Measurements from ENCODE around the gene CDK19. TPM values are rescaled to one million over a fixed set of nuclear protein-coding genes. Genes with fewer than 3 reads are reported as not detected.

The CDK19 gene
- total and polyA plus RNA-seq, 2 of the 13 experiments (the other 11 are each of a cell fraction or from before 2014, with no cell fraction given), result 13.4 to 27.0 TPM

- TF ChIP-seq RERE (CRISPR knock-in tag; IDR thresholded peaks at IDR 0.05; ENCODE audit: low read depth) (peak; percentile 98), POGZ (CRISPR knock-in tag; IDR thresholded peaks at IDR 0.05) (peak; percentile 74), STAG1 (CRISPR knock-in tag; IDR thresholded peaks at IDR 0.05) (no peak), ZNF430 (CRISPR knock-in tag; IDR thresholded peaks at IDR 0.05) (no peak), DRAP1 (CRISPR knock-in tag; IDR thresholded peaks at IDR 0.05) (no peak), HNRNPLL (IDR thresholded peaks at IDR 0.05; ENCODE audit: low read depth, low read length, poor library complexity, severe bottlenecking) (no peak), KDM1A (CRISPR knock-in tag; IDR thresholded peaks at IDR 0.05) (no peak), TARDBP (CRISPR knock-in tag; IDR thresholded peaks at IDR 0.05) (peak; percentile 93), ZNF512 (CRISPR knock-in tag; IDR thresholded peaks at IDR 0.05) (no peak), ZBTB49 (CRISPR knock-in tag; IDR thresholded peaks at IDR 0.05; ENCODE audit: borderline replicate concordance) (no peak), ZNF713 (CRISPR knock-in tag; IDR thresholded peaks at IDR 0.05) (no peak), ZNF503 (CRISPR knock-in tag; IDR thresholded peaks at IDR 0.05) (peak; percentile 98), ZNF790 (CRISPR knock-in tag; IDR thresholded peaks at IDR 0.05; ENCODE audit: borderline replicate concordance) (no peak), CCAR2 (optimal IDR thresholded peaks at IDR 0.05; ENCODE audit: low read depth, low read length) (no peak), ZSCAN9 (CRISPR knock-in tag; IDR thresholded peaks at IDR 0.05; ENCODE audit: borderline replicate concordance) (peak; percentile 77; the same call in 1 of the 2 replicates), NFIC (IDR thresholded peaks at IDR 0.05; ENCODE audit: low read length) (peak; percentile 97), RFXANK (CRISPR knock-in tag; IDR thresholded peaks at IDR 0.05) (no peak), REL (CRISPR knock-in tag; conservative IDR thresholded peaks at IDR 0.05) (no peak), NFYC (CRISPR knock-in tag; IDR thresholded peaks at IDR 0.05) (no peak; the same call in 1 of the 2 replicates)
Measured at GRCh38 chr6:110703906-110704594, 111.2 kb downstream of the CDK19 start (continued).

Data from HepG2 (cell line).